ENCODE data around the gene RNF40.
A peak's percentile ranks its signal among the peaks of the same experiment; 100 is the strongest.

Gene RNF40

DNA sequence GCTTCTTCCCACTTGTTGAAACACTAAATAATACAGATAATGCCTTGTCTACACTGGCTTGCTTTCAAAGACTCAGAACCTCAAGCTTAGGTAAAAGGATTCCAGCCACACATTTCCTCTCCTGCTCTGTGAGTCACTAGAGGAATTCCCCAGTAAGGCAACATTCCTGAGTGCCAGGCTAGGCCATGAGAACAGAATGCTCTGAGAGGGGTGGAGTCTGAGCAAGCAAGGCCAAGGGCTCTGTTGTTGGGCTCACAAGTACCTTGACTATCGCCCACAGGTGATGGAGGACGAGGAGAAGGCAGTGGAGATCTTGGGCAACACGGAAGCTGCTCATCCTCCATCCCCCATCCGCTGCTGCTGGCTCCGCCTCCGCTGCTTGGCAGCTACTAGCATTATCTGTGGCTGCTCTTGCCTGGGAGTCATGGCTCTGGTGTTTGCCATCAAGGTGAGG, 20.6 kb upstream of the RNF40 start:
- DNase-seq = no peak

- DNase-seq = no peak
Observed at GRCh38 chr16:30743716-30744115, 18.4 kb upstream of the RNF40 start.

GRCh38 chr16:30744183-30744582, 17.9 kb upstream of the RNF40 start:
- DNase-seq = no peak

GRCh38 chr16:30745082-30745481, 17.0 kb upstream of the RNF40 start:
- no peak for DNase-seq

- no peak for DNase-seq
Observed at GRCh38 chr16:30746638-30747175, 15.4 kb upstream of the RNF40 start.

GRCh38 chr16:30747331-30747730, 14.8 kb upstream of the RNF40 start:
- no peak for DNase-seq

DNA sequence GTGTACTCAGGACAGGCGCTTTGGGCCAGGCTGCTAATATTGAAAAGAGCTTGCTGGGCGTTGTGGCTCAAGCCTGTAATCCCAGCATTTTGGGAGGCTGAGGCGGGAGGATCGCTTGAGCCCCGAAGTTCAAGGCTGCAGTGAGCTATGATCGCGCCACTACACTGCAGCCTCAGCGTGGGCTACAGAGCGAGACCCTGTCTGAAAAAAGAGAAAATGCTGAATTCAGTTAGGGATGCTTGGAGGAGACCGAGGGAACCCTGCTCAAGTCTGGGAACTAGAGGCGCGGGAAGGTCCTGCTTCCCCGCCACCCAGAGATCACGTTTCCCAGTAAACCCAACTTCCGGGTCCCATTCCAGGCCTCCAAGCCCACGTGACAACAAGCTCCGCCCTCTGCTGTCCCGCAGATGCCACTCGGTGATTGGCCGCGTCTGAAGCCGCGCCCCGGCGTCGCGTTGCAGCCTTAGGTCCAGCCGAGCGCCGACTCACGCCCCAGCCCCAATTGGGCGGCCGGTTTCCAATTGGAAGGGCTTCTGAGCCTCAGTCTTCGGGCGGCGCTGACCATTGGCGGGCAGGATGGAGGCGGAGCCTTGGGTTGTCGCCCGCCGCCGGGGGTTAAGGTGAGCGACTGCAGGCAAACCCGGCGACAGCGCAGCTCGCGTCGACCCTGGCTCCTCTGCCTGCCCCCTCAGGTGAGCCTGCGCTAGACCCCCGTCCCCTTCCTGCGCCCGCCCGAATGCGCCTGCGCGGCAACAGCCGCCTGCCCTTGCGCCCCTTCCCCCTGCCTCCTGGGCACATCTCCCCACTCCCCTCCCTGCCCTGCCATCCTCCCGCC, 14.1 kb upstream of the RNF40 start, which contains the start of gene PHKG2:
PHKG2 (plus strand) TSS at position 627 of the 835 bp plus-strand sequence. CDS start 396 bp downstream, outside the sequence.
- peak; percentile 82 to 89 for DNase-seq

- DNase-seq = no peak
Observed at GRCh38 chr16:30748634-30749445, 13.3 kb upstream of the RNF40 start.

- no peak for DNase-seq
Observed at GRCh38 chr16:30750201-30750600, 11.9 kb upstream of the RNF40 start.

DNA sequence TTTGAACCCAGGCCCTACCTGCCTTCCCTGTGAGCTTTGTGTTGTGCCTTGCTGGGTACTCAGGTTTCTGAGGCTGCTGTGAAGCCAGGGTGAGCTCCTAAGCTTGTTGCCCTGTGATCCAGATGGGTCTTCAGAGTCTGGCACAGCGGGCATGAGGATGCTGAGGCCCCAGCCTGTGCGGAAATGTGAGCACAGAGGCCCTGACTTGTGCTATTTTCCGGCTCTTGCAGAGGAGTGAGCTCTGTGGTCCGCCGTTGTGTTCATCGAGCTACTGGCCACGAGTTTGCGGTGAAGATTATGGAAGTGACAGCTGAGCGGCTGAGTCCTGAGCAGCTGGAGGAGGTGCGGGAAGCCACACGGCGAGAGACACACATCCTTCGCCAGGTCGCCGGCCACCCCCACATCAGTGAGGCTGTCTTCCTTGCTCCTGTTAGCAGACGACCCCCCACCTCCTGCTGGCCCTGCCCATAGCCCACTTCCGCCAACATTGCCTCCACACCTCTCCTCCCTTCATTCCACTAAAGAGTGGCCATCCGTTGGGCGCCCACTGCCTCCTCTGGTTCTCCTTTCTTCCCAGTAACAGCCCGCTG, 11.2 kb upstream of the RNF40 start:
- no peak for DNase-seq

- no peak for DNase-seq
Observed at GRCh38 chr16:30753596-30753995, 8.5 kb upstream of the RNF40 start.

- no peak for DNase-seq
Observed at GRCh38 chr16:30755955-30756780, 6.0 kb upstream of the RNF40 start.

DNA sequence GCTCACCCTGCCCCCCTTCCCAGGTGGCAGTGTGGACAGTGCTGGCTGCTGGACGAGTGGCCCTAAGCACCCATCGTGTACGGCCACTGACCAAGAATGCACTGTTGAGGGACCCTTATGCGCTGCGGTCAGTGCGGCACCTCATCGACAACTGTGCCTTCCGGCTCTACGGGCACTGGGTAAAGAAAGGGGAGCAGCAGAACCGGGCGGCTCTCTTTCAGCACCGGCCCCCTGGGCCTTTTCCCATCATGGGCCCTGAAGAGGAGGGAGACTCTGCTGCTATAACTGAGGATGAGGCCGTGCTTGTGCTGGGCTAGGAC, 5.4 kb upstream of the RNF40 start:
- DNase-seq = no peak

- DNase-seq = no peak
Observed at GRCh38 chr16:30757316-30757715, 4.8 kb upstream of the RNF40 start.

DNA sequence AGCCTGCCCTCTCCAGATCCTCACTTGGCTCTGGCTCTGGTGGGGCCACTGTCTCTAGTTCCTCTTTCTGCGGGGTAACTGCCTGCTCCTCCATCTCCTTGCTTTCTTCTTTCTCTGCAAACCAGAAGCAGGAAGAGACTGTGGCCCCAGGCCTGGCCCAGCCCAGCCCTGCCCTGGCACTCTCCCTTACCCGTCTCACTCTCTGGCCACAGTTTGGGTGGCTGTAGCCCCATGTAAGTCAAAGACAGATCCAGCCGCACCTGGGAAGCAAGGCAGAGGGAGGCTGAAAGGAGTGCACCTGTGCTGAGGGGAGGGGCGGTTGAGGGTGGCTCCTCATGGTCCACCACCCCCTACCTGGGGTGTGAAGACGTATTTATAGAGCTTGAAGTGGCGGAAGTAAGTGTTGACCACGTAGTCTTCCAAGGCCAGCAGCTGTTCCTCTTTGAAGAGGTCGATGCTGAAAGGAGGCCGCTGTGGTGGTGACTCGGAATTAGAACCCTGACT, 3.1 kb upstream of the RNF40 start:
- peak; percentile 70 to 82 for DNase-seq

GRCh38 chr16:30760001-30760559, 2.0 kb upstream of the RNF40 start:
- no peak for DNase-seq

- no peak for DNase-seq
Observed at GRCh38 chr16:30760577-30761426, 1.3 kb upstream of the RNF40 start.

DNA sequence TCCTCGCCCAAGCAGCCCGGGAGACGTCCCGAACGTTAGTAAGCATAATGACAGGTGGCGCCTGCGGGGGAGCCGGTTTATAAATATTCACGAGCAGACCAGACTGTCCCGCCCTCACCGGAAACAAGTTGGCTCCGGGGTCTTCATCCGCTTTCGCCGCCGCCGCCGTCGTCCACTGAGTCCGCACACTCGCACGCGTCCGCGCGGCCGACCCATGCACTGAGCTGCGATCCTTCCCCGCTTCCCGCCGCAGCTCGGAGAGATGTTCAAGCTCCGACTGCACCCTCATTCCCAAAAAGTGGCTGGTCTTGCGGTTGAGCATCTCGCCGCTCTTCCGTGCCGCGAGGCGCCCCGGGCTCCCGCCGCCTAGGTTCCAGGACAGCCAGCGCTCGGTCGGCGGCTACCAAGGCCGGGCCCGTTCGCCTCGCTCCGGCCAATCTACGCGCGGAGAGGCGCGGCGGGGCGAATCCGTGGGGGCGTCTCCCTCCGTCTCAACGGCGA, 645 bp upstream of the RNF40 start:
- DNase-seq = peak; percentile 30 to 46

DNA sequence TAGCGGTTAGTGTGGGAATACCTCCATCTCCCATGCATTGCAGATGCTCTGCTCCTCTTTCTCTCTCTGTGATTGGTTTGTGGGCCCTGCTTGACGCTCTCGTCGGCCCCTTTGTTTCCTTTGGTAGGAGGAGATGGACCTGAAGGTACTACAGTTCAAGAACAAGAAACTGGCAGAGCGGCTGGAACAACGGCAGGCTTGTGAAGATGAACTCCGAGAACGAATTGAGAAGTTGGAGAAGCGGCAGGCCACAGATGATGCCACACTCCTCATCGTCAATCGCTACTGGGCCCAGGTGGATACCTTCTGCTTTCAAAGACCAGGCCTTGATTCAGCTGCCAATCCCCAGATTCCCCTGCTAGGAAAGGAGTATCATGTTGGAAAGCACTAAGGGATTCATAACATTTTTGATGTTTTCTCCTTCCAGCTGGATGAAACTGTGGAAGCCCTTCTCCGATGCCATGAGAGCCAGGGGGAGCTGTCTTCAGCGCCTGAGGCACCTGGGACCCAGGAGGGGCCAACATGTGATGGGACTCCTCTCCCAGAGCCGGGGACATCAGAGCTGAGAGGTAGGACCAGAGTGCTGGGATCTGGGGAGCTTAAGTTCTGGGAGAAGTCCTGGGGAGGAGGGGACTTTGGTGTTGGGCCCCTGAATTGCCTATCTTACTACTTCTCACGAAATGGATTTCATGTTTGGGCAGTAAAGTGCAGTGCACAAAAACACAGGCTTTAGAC, 1.0 kb downstream of the RNF40 start:
- no peak for DNase-seq

DNA sequence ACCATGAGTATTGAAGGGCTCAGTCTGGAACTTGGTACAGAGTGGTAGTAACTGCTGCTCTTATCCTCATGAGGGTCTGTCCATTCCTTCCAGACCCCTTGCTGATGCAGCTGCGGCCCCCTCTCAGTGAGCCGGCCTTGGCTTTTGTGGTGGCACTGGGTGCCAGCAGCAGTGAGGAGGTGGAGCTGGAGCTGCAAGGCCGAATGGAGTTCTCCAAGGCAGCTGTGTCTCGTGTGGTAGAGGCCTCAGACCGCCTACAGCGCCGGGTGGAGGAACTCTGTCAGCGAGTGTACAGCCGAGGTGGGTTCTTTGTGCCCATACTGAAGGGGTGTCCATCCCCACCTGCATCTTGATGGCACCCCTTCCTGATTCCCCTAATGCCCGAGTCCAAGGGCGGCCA, 2.0 kb downstream of the RNF40 start:
- DNase-seq = no peak
